Measurements from ENCODE around the gene DNAAF1. TPM values are rescaled to one million over a fixed set of nuclear protein-coding genes. Genes with fewer than 3 reads are reported as not detected.

Gene DNAAF1
- total and polyA plus RNA-seq, 2 of the 4 experiments (the other 2 are of a cell fraction), result 0.05 TPM; not detected in 1

DNA sequence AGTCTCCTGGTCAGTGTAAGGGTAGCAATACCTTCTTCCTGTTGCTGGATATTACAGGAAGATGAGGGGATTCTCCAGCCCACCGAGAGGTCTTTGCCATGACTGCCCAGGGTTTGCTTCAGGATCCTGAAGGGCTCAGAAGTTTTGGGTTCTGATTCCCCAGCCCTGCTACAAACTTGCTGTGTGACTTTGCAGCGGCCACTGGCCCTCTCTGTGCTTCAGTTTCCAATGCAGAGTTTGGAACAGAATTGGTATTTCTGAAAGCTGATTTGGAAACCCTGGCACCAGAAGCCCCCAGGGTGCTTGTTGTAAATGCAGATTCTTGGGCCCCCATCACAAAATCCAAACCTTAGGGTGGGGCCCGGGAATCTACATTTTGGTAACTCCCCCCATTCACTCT lies 80.0 kb downstream of the DNAAF1 start:
- no TSS peak for BruUV-seq (replicated peaks)
- DNase-seq, result no peak
- dilution Hi-C loops (cut with HindIII; ENCODE audit: low sequenced_read_pairs, unreplicated experiment), result no loop called here

More for the DNA sequence above, 80.0 kb downstream of the DNAAF1 start:
- no peak for ATAC-seq (ENCODE audit: low read depth)
- H4K5ac ChIP-seq (ENCODE audit: low read depth, low read length), result no peak overlapping the region
- WGBS, 2 experiments (ENCODE audit: extremely low coverage in 2 of 2, insufficient read length in 1 of 2), result no CpG with 5 or more reads among the region's 3 CpGs
- ChIA-PET POLR2A (ENCODE audit: unreplicated experiment) (no interaction called here), CTCF (no interaction called here)
- no peaks in the 10 kb centered on the region for H3K36me3 ChIP-seq (ENCODE audit: control insufficient read depth, insufficient read depth, low read length)
- H2BK5ac ChIP-seq (ENCODE audit: low read depth, low read length, poor library complexity, severe bottlenecking), result no peak overlapping the region
- H3K14ac ChIP-seq (replicated peaks; ENCODE audit: low read depth, low read length), result no peak overlapping the region
- no peak overlapping the region for H2AFZ ChIP-seq (replicated peaks; ENCODE audit: low read length, poor library complexity)
- no peak overlapping the region for H3K56ac ChIP-seq (ENCODE audit: extremely low read depth, insufficient read depth, low read length)
- no peak overlapping the region for H3K23ac ChIP-seq (ENCODE audit: low read depth, low read length)
- H3K4me2 ChIP-seq (ENCODE audit: low read depth, low read length), result no peak overlapping the region
- TF ChIP-seq MXI1 (IDR thresholded peaks at IDR 0.05; ENCODE audit: borderline replicate concordance, low read depth, low read length), result no peak
- no peak for TF ChIP-seq RAD21 (IDR thresholded peaks at IDR 0.05; ENCODE audit: low read length)
- TF ChIP-seq SMC3 (IDR thresholded peaks at IDR 0.05; ENCODE audit: low read depth, low read length), result no peak
- no peak for TF ChIP-seq POLR2A (IDR thresholded peaks at IDR 0.05; ENCODE audit: low read depth, low read length)
- TF ChIP-seq BHLHE40 (IDR thresholded peaks at IDR 0.05; ENCODE audit: low read depth, low read length), result no peak
- TF ChIP-seq, protein P1, sequence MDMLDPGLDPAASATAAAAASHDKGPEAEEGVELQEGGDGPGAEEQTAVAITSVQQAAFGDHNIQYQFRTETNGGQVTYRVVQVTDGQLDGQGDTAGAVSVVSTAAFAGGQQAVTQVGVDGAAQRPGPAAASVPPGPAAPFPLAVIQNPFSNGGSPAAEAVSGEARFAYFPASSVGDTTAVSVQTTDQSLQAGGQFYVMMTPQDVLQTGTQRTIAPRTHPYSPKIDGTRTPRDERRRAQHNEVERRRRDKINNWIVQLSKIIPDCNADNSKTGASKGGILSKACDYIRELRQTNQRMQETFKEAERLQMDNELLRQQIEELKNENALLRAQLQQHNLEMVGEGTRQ (IDR thresholded peaks at IDR 0.05; ENCODE audit: low read depth, low read length), result no peak
- TF ChIP-seq MAZ (IDR thresholded peaks at IDR 0.05; ENCODE audit: borderline replicate concordance, low read depth, low read length), result no peak
- TF ChIP-seq, protein P2, sequence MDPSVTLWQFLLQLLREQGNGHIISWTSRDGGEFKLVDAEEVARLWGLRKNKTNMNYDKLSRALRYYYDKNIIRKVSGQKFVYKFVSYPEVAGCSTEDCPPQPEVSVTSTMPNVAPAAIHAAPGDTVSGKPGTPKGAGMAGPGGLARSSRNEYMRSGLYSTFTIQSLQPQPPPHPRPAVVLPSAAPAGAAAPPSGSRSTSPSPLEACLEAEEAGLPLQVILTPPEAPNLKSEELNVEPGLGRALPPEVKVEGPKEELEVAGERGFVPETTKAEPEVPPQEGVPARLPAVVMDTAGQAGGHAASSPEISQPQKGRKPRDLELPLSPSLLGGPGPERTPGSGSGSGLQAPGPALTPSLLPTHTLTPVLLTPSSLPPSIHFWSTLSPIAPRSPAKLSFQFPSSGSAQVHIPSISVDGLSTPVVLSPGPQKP (IDR thresholded peaks at IDR 0.05; ENCODE audit: borderline replicate concordance, low read depth, low read length), result no peak
- no peak for TF ChIP-seq RCOR1 (IDR thresholded peaks at IDR 0.05; ENCODE audit: insufficient replicate concordance, low read length)
- no peak for TF ChIP-seq RFX5 (IDR thresholded peaks at IDR 0.05; ENCODE audit: low read depth, low read length)
- intact Hi-C loops (cut with micrococcal nuclease), result no loop called here
- H4K8ac ChIP-seq (ENCODE audit: low read depth in 2 of 2, low read length in 2 of 2), result no peak overlapping the region
- peaks cover 10% of the 10 kb centered on the region for H3K4me1 ChIP-seq (ENCODE audit: control insufficient read depth, insufficient read depth, low read length)
- no peaks in the 10 kb centered on the region for H3K9me3 ChIP-seq (ENCODE audit: control insufficient read depth, insufficient read depth, low read length)
- H3K27me3 ChIP-seq (ENCODE audit: control insufficient read depth, insufficient read depth, low read length), result peaks cover 8% of the 10 kb centered on the region; the same call in 1 of the 2 replicates
- H2BK20ac ChIP-seq (ENCODE audit: low read depth, low read length), result no peak overlapping the region
- H3K18ac ChIP-seq (ENCODE audit: low read depth, low read length), result no peak overlapping the region
- no peak overlapping the region for H2AK5ac ChIP-seq (ENCODE audit: low read depth, low read length)
- H3K9ac ChIP-seq (ENCODE audit: low read depth, low read length), result no peak overlapping the region
- no peak overlapping the region for H2BK15ac ChIP-seq (ENCODE audit: low read depth, low read length)
- H4K91ac ChIP-seq (ENCODE audit: insufficient read depth, low read depth, low read length), result no peak overlapping the region
- H2AK9ac ChIP-seq (replicated peaks; ENCODE audit: low read depth, low read length, poor library complexity), result no peak overlapping the region
- H3K4me3 ChIP-seq (ENCODE audit: insufficient read depth, low read depth, low read length), result no peak overlapping the region
- no peaks in the 10 kb centered on the region for H3K79me1 ChIP-seq (ENCODE audit: low read depth in 1 of 2, low read length in 2 of 2)
- in situ Hi-C loops (cut with MboI; ENCODE audit: low sequenced_read_pairs), result no loop called here
- no peak overlapping the region for H3K4ac ChIP-seq (ENCODE audit: low read depth, low read length)
- peaks cover 6% of the 10 kb centered on the region; the same call in 1 of the 2 replicates for H3K9me1 ChIP-seq (ENCODE audit: insufficient read depth, low read length)
- no peak overlapping the region for H3K27ac ChIP-seq (ENCODE audit: insufficient read depth, low read length)
- no peak overlapping the region for H2BK120ac ChIP-seq (ENCODE audit: low read depth, low read length)
- no peaks in the 10 kb centered on the region for H4K20me1 ChIP-seq (ENCODE audit: insufficient read depth, low read length)
